DND-41 (cell line): Measurements from ENCODE around the gene PRELID2.
"Not testable (repeated sequence)": the region's sequence is repeated elsewhere in the genome, so short reads cannot be mapped to it uniquely, and the experiment has no call there.

ENCODE experiments used
- EZH2 ChIP-seq: IDR thresholded peaks from 3 replicates; pipeline ENCODE4 v1.6.1; 2012; ENCODE audit warnings: borderline replicate concordance, low read depth, mild to moderate bottlenecking, moderate library complexity, low read length, inconsistent platforms; ENCODE audit not compliant: severe bottlenecking
- TF ChIP-seq, protein P1 (sequence below): IDR thresholded peaks from 2 replicates; pipeline ENCODE4 v1.5.1; 2012; ENCODE audit warnings: borderline replicate concordance, low read length, moderate library complexity, mild to moderate bottlenecking; ENCODE audit not compliant: poor library complexity, severe bottlenecking; ENCODE audit errors: extremely low read depth

DNA sequence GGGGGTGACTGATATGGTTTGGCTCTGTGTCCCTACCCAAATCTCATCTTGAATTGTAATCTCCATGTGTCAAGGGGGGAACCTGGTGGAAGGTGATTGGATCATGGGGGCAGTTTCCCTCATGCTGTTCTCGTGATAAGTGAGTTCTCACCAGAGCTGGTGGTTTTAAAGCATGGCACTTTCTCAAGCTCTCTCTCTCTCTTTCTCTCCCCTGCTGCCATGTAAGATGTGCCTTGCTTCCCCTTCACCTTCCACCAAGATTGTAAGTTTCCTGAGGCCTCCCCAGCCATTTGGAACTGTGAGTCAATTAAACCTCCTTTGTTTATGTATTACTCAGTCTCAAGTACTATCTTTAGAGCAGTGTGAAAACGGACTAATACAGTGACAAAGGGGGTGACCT, 29.3 kb upstream of the PRELID2 start:
- not testable (repeated sequence) for TF ChIP-seq EZH2
- TF ChIP-seq, protein P1, sequence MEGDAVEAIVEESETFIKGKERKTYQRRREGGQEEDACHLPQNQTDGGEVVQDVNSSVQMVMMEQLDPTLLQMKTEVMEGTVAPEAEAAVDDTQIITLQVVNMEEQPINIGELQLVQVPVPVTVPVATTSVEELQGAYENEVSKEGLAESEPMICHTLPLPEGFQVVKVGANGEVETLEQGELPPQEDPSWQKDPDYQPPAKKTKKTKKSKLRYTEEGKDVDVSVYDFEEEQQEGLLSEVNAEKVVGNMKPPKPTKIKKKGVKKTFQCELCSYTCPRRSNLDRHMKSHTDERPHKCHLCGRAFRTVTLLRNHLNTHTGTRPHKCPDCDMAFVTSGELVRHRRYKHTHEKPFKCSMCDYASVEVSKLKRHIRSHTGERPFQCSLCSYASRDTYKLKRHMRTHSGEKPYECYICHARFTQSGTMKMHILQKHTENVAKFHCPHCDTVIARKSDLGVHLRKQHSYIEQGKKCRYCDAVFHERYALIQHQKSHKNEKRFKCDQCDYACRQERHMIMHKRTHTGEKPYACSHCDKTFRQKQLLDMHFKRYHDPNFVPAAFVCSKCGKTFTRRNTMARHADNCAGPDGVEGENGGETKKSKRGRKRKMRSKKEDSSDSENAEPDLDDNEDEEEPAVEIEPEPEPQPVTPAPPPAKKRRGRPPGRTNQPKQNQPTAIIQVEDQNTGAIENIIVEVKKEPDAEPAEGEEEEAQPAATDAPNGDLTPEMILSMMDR: not testable (repeated sequence)
